OCI-LY3 (cell line): ENCODE data around the gene TNNI3K.

Experiments
- EZH2phosphoT487 ChIP-seq: fragments of 200-600 bp; shearing (Covaris generic); IDR thresholded peaks from 2 replicates; pipeline ENCODE4 v1.6.1; 2018; ENCODE audit warnings: antibody characterized with exemption, mixed run types, low read depth
- TF ChIP-seq, protein P1 (sequence below): fragments of 200-600, 300-600 bp; sonication (generic); IDR thresholded peaks from 2 replicates; pipeline ENCODE4 v1.5.1; 2014; ENCODE audit warnings: antibody characterized with exemption, low read length, low read depth

DNA sequence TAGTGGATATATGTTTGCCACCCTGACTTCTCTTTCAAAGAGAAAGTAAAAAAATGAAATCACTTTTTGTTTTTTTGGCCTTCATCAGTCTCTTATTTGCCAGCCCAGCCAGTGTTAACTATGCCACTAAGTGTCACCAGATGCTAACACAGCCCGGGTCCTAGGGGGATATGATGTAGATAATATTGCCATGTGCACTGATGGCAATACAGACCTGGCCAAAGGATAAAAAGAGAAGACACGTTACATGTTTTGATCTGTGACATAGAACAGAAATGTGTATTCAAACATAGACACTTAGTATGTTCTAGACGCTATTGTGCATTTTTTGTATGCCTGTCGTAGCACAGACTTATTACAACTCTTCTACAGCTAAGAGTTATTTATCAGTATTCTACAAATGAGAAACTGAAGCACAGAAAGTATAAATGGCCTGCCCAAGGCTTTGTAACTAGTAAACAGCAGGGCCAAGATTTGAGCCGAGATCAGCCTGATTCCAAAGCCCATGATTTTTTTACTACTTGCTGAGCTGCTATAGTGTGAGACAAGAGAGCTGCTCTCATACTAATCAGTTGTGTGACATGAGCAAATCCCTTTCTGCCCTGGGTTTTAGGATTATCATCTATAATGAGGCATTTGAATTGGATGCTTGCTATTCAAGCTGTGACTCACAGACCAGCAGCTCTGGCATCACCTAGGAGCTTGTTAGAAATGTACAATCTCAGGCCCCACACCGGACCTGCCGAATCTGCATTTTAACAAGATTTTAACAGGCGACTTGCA, 270.9 kb downstream of the TNNI3K start:
- TF ChIP-seq, protein P1, sequence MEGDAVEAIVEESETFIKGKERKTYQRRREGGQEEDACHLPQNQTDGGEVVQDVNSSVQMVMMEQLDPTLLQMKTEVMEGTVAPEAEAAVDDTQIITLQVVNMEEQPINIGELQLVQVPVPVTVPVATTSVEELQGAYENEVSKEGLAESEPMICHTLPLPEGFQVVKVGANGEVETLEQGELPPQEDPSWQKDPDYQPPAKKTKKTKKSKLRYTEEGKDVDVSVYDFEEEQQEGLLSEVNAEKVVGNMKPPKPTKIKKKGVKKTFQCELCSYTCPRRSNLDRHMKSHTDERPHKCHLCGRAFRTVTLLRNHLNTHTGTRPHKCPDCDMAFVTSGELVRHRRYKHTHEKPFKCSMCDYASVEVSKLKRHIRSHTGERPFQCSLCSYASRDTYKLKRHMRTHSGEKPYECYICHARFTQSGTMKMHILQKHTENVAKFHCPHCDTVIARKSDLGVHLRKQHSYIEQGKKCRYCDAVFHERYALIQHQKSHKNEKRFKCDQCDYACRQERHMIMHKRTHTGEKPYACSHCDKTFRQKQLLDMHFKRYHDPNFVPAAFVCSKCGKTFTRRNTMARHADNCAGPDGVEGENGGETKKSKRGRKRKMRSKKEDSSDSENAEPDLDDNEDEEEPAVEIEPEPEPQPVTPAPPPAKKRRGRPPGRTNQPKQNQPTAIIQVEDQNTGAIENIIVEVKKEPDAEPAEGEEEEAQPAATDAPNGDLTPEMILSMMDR: no peak
- TF ChIP-seq EZH2phosphoT487: no peak
